PFSK-1 (cell line): Measurements from ENCODE around the gene KCNQ1.
A peak's percentile ranks its signal among the peaks of the same experiment; 100 is the strongest.

Source experiments
- FOXP2 ChIP-seq: optimal IDR thresholded peaks from 2 replicates; pipeline ENCODE3; 2011; ENCODE audit warnings: borderline replicate concordance, control low read depth, inconsistent platforms; ENCODE audit not compliant: insufficient read depth; ENCODE audit errors: extremely low read length, extremely low read depth
- POLR2AphosphoS5 ChIP-seq: IDR thresholded peaks from 2 replicates; pipeline ENCODE4 v1.6.1; 2012; ENCODE audit warnings: low read depth, mild to moderate bottlenecking, control low read depth, low read length, moderate library complexity
- SIN3A ChIP-seq: IDR thresholded peaks from 2 replicates; pipeline ENCODE4 v1.6.1; 2012; ENCODE audit warnings: mild to moderate bottlenecking, low read length, moderate library complexity, borderline replicate concordance; ENCODE audit not compliant: insufficient read depth
- TAF1 ChIP-seq: IDR thresholded peaks from 2 replicates; pipeline ENCODE4 v1.6.1; 2012; ENCODE audit warnings: low read length, control low read depth, borderline replicate concordance; ENCODE audit not compliant: insufficient read depth
- TF ChIP-seq, protein P1 (sequence below), 2 experiments: IDR thresholded peaks; 2 replicates each; pipeline versions ENCODE4 v1.6.1 to v1.8.0; 2011 to 2012; ENCODE audit warnings: low read depth in 2 of 2, low read length in 2 of 2, control low read depth in 1 of 2, inconsistent platforms in 1 of 2, mild to moderate bottlenecking in 1 of 2, moderate library complexity in 1 of 2; ENCODE audit not compliant: insufficient read depth in 1 of 2

Gene KCNQ1

DNA sequence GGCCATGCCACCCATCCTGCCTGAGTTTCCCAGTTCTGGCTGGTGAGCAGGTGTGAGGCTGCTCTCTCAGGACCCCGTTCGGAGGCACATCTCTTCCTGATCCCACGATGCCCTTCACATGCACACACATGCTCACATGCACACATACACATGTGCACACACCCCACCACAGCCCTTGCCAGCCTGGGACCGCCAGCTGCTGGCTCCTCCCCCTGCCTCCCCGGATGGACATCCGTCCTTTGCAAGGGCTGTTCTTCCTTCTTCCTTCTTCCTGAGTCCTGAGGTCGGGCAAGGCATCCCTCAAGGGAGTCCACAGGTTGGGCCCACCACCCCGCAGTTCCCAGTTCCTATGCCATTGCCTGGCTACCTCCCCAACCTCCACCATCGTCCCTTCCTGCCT, 451.2 kb downstream of the KCNQ1 start:
- TF ChIP-seq POLR2AphosphoS5 (no peak), TAF1 (no peak), SIN3A (no peak), FOXP2 (no peak)
- TF ChIP-seq, protein P1, sequence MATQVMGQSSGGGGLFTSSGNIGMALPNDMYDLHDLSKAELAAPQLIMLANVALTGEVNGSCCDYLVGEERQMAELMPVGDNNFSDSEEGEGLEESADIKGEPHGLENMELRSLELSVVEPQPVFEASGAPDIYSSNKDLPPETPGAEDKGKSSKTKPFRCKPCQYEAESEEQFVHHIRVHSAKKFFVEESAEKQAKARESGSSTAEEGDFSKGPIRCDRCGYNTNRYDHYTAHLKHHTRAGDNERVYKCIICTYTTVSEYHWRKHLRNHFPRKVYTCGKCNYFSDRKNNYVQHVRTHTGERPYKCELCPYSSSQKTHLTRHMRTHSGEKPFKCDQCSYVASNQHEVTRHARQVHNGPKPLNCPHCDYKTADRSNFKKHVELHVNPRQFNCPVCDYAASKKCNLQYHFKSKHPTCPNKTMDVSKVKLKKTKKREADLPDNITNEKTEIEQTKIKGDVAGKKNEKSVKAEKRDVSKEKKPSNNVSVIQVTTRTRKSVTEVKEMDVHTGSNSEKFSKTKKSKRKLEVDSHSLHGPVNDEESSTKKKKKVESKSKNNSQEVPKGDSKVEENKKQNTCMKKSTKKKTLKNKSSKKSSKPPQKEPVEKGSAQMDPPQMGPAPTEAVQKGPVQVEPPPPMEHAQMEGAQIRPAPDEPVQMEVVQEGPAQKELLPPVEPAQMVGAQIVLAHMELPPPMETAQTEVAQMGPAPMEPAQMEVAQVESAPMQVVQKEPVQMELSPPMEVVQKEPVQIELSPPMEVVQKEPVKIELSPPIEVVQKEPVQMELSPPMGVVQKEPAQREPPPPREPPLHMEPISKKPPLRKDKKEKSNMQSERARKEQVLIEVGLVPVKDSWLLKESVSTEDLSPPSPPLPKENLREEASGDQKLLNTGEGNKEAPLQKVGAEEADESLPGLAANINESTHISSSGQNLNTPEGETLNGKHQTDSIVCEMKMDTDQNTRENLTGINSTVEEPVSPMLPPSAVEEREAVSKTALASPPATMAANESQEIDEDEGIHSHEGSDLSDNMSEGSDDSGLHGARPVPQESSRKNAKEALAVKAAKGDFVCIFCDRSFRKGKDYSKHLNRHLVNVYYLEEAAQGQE (IDR thresholded peaks at IDR 0.05; ENCODE audit: insufficient read depth in 1 of 2, low read depth in 2 of 2, low read length in 2 of 2): no peak

GRCh38 chr11:2897048-2897447, 452.2 kb downstream of the KCNQ1 start:
- no peak for TF ChIP-seq FOXP2
- TF ChIP-seq SIN3A: no peak
- no peak for TF ChIP-seq POLR2AphosphoS5
- TF ChIP-seq, protein P1 (IDR thresholded peaks at IDR 0.05; ENCODE audit: insufficient read depth in 1 of 2, low read depth in 2 of 2, low read length in 2 of 2): no peak
- no peak for TF ChIP-seq TAF1

DNA sequence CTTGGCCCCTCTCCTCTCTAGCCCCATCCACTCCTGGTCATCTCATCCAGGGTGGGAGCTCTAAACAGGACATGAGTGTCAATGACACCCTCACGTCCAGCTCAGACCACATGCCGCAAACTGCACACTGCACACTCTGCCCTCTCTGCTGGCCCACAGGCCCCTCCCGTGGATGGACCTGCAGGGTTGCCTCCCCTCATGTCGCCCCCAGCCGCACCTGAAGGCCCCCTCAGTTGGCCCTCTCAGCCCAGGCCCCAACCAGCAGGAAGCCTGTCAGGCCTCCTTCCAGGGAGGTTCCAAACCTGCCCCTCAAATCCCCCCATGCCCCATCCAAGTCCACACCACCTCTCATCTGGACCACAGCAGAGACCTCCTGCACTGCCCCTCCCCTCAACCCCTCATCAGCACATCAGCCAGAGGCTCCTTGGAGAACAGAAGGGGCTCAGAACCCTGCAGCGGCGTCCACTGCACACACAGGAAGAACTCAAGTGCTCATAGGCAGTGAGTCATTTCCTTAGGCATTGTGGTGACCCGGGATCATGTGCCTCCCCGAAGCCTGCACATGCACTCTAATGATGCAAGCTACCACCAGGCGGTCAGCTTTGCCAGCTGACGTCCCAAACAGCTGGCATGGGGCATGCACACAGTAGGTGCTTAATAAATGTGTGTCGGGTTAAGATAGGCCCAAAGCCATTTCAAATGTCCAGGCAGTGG, 453.7 kb downstream of the KCNQ1 start:
- TF ChIP-seq FOXP2 (peak; percentile 66), SIN3A (0 out of 2 replicates have a peak, but pooled peaks have one; percentile 64), POLR2AphosphoS5 (peak; percentile 40; the same call in 1 of the 2 replicates), TAF1 (no peak)
- TF ChIP-seq, protein P1 (IDR thresholded peaks at IDR 0.05; ENCODE audit: insufficient read depth in 1 of 2, low read depth in 2 of 2, low read length in 2 of 2): peak in 1 of 2 experiments; percentile 59; a peak in 1 of 4 replicates
